ENCODE measurements around the gene GOLGA7B. TPM values are rescaled to one million over a fixed set of nuclear protein-coding genes. Genes with fewer than 3 reads are reported as not detected.

The GOLGA7B gene
- total and polyA plus RNA-seq, 9 of the 15 experiments (the other 6 are each of a cell fraction or from before 2014, with no cell fraction given) = 0.03 to 0.07 (median 0.04) TPM; not detected in 3

DNA sequence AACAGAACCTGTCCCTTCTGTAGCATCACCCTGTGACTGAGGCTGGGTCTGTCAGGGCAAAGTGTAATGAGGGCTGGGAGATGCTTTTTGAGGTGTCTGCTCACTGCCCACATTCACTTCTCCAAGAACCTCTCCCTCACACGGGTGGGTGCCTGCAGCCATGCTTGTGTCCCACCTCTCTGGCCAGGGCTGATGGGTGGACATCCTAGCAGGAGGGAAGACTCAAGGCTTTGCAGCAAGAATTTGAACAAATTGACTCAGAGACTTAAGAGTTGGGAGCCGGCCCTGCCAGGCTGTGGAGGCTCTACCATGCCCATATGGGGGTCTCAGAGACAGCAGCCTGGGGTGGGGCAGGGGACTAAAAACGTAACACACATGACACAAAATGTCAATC, 33.4 kb downstream of the GOLGA7B start:
- no peak overlapping the region for H3K4me2 ChIP-seq (ENCODE audit: insufficient read depth, low read length)
- CTCF ChIA-PET (ENCODE audit: low intra/inter-chr PET ratio) = no interaction called here
- H3K9ac ChIP-seq (ENCODE audit: insufficient read depth in 1 of 2, low read depth in 2 of 2, low read length in 2 of 2) = no peak overlapping the region
- BruUV-seq (replicated peaks) = no TSS peak
- ATAC-seq (no peak), FAIRE-seq (no peak), DNase-seq (ENCODE audit: extremely low read depth in 1 of 4, low spot score in 3 of 4) (no peak)
- no peak overlapping the region for H2AFZ ChIP-seq (ENCODE audit: low read depth, low read length)
- no peaks in the 10 kb centered on the region for H3K36me3 ChIP-seq (ENCODE audit: control insufficient read depth, insufficient read depth, low read length)
- no peak overlapping the region for H3K4me3 ChIP-seq
- peaks cover 0 to 5% of the 10 kb centered on the region in 2 experiments; a peak in 1 of 5 replicates for H3K27me3 ChIP-seq (ENCODE audit: control insufficient read depth in 2 of 2, insufficient read depth in 2 of 2, low read length in 2 of 2)
- no peaks in the 10 kb centered on the region for H3K79me2 ChIP-seq (ENCODE audit: control insufficient read depth, insufficient read depth, low read length)
- intact Hi-C loops (cut with micrococcal nuclease) = no loop called here
- H3K4me1 ChIP-seq (replicated peaks in 1 of 2; ENCODE audit: control insufficient read depth in 2 of 2, insufficient read depth in 2 of 2, low read length in 2 of 2) = no peaks in the 10 kb centered on the region; a peak in 2 of 5 replicates
- WGBS (ENCODE audit: insufficient coverage, low coverage, missing lambda C conversion rate) = 0% methylated on average over 3 of the region's 3 CpGs
- no peak for TF ChIP-seq DPF2 (IDR thresholded peaks at IDR 0.05)
- TF ChIP-seq BDP1 (IDR thresholded peaks at IDR 0.05; ENCODE audit: insufficient read depth, insufficient read length) = no peak
- TF ChIP-seq, protein P1, sequence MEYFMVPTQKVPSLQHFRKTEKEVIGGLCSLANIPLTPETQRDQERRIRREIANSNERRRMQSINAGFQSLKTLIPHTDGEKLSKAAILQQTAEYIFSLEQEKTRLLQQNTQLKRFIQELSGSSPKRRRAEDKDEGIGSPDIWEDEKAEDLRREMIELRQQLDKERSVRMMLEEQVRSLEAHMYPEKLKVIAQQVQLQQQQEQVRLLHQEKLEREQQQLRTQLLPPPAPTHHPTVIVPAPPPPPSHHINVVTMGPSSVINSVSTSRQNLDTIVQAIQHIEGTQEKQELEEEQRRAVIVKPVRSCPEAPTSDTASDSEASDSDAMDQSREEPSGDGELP (CRISPR knock-in tag; IDR thresholded peaks at IDR 0.05; ENCODE audit: borderline replicate concordance) = no peak
- no peak for TF ChIP-seq ZNF311 (CRISPR knock-in tag; IDR thresholded peaks at IDR 0.05)
- TF ChIP-seq ZFX (CRISPR knock-in tag; IDR thresholded peaks at IDR 0.05) = no peak
- TF ChIP-seq TBP (optimal IDR thresholded peaks at IDR 0.05; ENCODE audit: low read depth, low read length) = no peak
- TF ChIP-seq TCF7L2 (IDR thresholded peaks at IDR 0.05; ENCODE audit: low read depth, low read length) = no peak
- TF ChIP-seq RBFOX2 (IDR thresholded peaks at IDR 0.05; ENCODE audit: low read depth, low read length) = no peak
- TF ChIP-seq RNF2 (IDR thresholded peaks at IDR 0.05) = no peak
- no peak for TF ChIP-seq CBX8 (IDR thresholded peaks at IDR 0.05; ENCODE audit: borderline replicate concordance, extremely low read depth, low read depth, low read length, poor library complexity, severe bottlenecking)
- TF ChIP-seq E2F3 (CRISPR knock-in tag; IDR thresholded peaks at IDR 0.05) = no peak
- TF ChIP-seq SMAD2 (IDR thresholded peaks at IDR 0.05; ENCODE audit: low read depth, low read length) = no peak
- TF ChIP-seq, protein P2, sequence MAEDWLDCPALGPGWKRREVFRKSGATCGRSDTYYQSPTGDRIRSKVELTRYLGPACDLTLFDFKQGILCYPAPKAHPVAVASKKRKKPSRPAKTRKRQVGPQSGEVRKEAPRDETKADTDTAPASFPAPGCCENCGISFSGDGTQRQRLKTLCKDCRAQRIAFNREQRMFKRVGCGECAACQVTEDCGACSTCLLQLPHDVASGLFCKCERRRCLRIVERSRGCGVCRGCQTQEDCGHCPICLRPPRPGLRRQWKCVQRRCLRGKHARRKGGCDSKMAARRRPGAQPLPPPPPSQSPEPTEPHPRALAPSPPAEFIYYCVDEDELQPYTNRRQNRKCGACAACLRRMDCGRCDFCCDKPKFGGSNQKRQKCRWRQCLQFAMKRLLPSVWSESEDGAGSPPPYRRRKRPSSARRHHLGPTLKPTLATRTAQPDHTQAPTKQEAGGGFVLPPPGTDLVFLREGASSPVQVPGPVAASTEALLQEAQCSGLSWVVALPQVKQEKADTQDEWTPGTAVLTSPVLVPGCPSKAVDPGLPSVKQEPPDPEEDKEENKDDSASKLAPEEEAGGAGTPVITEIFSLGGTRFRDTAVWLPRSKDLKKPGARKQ (CRISPR knock-in tag; IDR thresholded peaks at IDR 0.05) = no peak
- no peak for TF ChIP-seq MTF1 (CRISPR knock-in tag; IDR thresholded peaks at IDR 0.05; ENCODE audit: borderline replicate concordance)
- TF ChIP-seq HNRNPH1 (optimal IDR thresholded peaks at IDR 0.05; ENCODE audit: low read depth, low read length) = no peak
- no peak for TF ChIP-seq ZNF165 (CRISPR knock-in tag; IDR thresholded peaks at IDR 0.05; ENCODE audit: borderline replicate concordance)
- no peak for TF ChIP-seq NCOA6 (IDR thresholded peaks at IDR 0.05)
- TF ChIP-seq ZC3H4 (CRISPR knock-in tag; IDR thresholded peaks at IDR 0.05; ENCODE audit: borderline replicate concordance) = no peak
- no peak for TF ChIP-seq ZNF134 (CRISPR knock-in tag; conservative IDR thresholded peaks at IDR 0.05)
- TF ChIP-seq ZBTB1 (CRISPR knock-in tag; IDR thresholded peaks at IDR 0.05; ENCODE audit: borderline replicate concordance, low read depth) = no peak
- POLR2A ChIA-PET = no interaction called here
- no peak overlapping the region for H3K27ac ChIP-seq (ENCODE audit: extremely low read depth, low read depth, low read length)
- H3K9me3 ChIP-seq (replicated peaks; ENCODE audit: control insufficient read depth, insufficient read depth, low read depth, low read length) = no peaks in the 10 kb centered on the region
- no peaks in the 10 kb centered on the region for H4K20me1 ChIP-seq (replicated peaks; ENCODE audit: control insufficient read depth, insufficient read depth, low read length)
- no peaks in the 10 kb centered on the region for H3K9me1 ChIP-seq (ENCODE audit: control insufficient read depth, insufficient read depth, low read length)
- in situ Hi-C loops (cut with MboI) = no loop called here

All from K562 (cell line).